ENCODE data around the gene DPM2. TPM values are rescaled to one million over a fixed set of nuclear protein-coding genes. Genes with fewer than 3 reads are reported as not detected.

DPM2 gene
- total and polyA plus RNA-seq, 2 of the 4 experiments (the other 2 are of a cell fraction) = 10.8 to 60.6 TPM

GRCh38 chr9:127925959-127926905 is 11.4 kb downstream of the DPM2 start:
- TF ChIP-seq SMC3 (IDR thresholded peaks at IDR 0.05; ENCODE audit: low read depth, low read length) = no peak
- no peak for TF ChIP-seq POLR2A (IDR thresholded peaks at IDR 0.05; ENCODE audit: low read depth, low read length)
- TF ChIP-seq ELK1 (IDR thresholded peaks at IDR 0.05; ENCODE audit: borderline replicate concordance, low read depth, low read length) = no peak
- TF ChIP-seq MAZ (IDR thresholded peaks at IDR 0.05; ENCODE audit: borderline replicate concordance, low read depth, low read length) = no peak
- no peak for TF ChIP-seq RFX5 (IDR thresholded peaks at IDR 0.05; ENCODE audit: low read depth, low read length)
- TF ChIP-seq CHD1 (IDR thresholded peaks at IDR 0.05; ENCODE audit: low read depth, low read length) = no peak
- no peak for TF ChIP-seq NFE2L2 (IDR thresholded peaks at IDR 0.05; ENCODE audit: low read depth, low read length)
- no peak for TF ChIP-seq CEBPB (IDR thresholded peaks at IDR 0.05; ENCODE audit: low read depth, low read length)
- TF ChIP-seq, protein P1, sequence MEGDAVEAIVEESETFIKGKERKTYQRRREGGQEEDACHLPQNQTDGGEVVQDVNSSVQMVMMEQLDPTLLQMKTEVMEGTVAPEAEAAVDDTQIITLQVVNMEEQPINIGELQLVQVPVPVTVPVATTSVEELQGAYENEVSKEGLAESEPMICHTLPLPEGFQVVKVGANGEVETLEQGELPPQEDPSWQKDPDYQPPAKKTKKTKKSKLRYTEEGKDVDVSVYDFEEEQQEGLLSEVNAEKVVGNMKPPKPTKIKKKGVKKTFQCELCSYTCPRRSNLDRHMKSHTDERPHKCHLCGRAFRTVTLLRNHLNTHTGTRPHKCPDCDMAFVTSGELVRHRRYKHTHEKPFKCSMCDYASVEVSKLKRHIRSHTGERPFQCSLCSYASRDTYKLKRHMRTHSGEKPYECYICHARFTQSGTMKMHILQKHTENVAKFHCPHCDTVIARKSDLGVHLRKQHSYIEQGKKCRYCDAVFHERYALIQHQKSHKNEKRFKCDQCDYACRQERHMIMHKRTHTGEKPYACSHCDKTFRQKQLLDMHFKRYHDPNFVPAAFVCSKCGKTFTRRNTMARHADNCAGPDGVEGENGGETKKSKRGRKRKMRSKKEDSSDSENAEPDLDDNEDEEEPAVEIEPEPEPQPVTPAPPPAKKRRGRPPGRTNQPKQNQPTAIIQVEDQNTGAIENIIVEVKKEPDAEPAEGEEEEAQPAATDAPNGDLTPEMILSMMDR (conservative IDR thresholded peaks at IDR 0.05; ENCODE audit: low read depth, low read length) = no peak
- in situ Hi-C loops (cut with MboI; ENCODE audit: low sequenced_read_pairs) = no loop called here
- Histone ChIP-seq H4K20me1 (ENCODE audit: insufficient read depth, low read length) (peaks cover 10% of the 10 kb centered on the region), H3K56ac (ENCODE audit: extremely low read depth, insufficient read depth, low read length) (no peak overlapping the region), H2AK5ac (ENCODE audit: low read depth, low read length) (peak overlapping the region; percentile 74), H3K4me1 (ENCODE audit: control insufficient read depth, insufficient read depth, low read length) (peaks cover 8% of the 10 kb centered on the region), H2BK20ac (ENCODE audit: low read depth, low read length) (no peak overlapping the region), H3K4ac (ENCODE audit: low read depth, low read length) (peak overlapping the region; percentile 44), H4K8ac (ENCODE audit: low read depth in 2 of 2, low read length in 2 of 2) (peak overlapping the region in 1 of 2 experiments; percentile 40; a peak in 1 of 4 replicates), H4K91ac (ENCODE audit: insufficient read depth, low read depth, low read length) (no peak overlapping the region), H3K4me2 (ENCODE audit: low read depth, low read length) (no peak overlapping the region), H2AFZ (replicated peaks; ENCODE audit: low read length, poor library complexity) (peak overlapping the region; percentile 87), H3K23ac (ENCODE audit: low read depth, low read length) (no peak overlapping the region), H2BK15ac (ENCODE audit: low read depth, low read length) (no peak overlapping the region), H3K79me1 (ENCODE audit: low read depth in 1 of 2, low read length in 2 of 2) (0 out of 4 replicates have a peak, but pooled peaks cover 0 to 8% of the 10 kb centered on the region in 2 experiments), H3K27ac (ENCODE audit: insufficient read depth, low read length) (no peak overlapping the region), H2BK5ac (ENCODE audit: low read depth, low read length, poor library complexity, severe bottlenecking) (no peak overlapping the region), H2AK9ac (replicated peaks; ENCODE audit: low read depth, low read length, poor library complexity) (peak overlapping the region; percentile 17), H3K9me3 (ENCODE audit: control insufficient read depth, insufficient read depth, low read length) (no peaks in the 10 kb centered on the region), H3K4me3 (ENCODE audit: insufficient read depth, low read depth, low read length) (no peak overlapping the region), H3K9me1 (ENCODE audit: insufficient read depth, low read length) (peaks cover 13% of the 10 kb centered on the region), H3K36me3 (ENCODE audit: control insufficient read depth, insufficient read depth, low read length) (no peaks in the 10 kb centered on the region), H2BK120ac (ENCODE audit: low read depth, low read length) (peak overlapping the region; percentile 28; the same call in 1 of the 2 replicates), H4K5ac (ENCODE audit: low read depth, low read length) (no peak overlapping the region), H3K27me3 (ENCODE audit: control insufficient read depth, insufficient read depth, low read length) (no peaks in the 10 kb centered on the region), H3K14ac (replicated peaks; ENCODE audit: low read depth, low read length) (no peak overlapping the region), H3K9ac (ENCODE audit: low read depth, low read length) (no peak overlapping the region), H3K18ac (ENCODE audit: low read depth, low read length) (no peak overlapping the region)
- ChIA-PET CTCF (interaction anchor here (1.3 to 1.4 kb wide), 2 partner anchors 37 to 192 kb away, joined by 3 read pairs; no protein-coding TSS in a partner anchor), POLR2A (ENCODE audit: unreplicated experiment) (no interaction called here)
- no peak for DNase-seq
- BruUV-seq (replicated peaks) = no TSS peak
- dilution Hi-C loops (cut with HindIII; ENCODE audit: low sequenced_read_pairs, unreplicated experiment) = no loop called here
- no peak for ATAC-seq (ENCODE audit: low read depth)
- WGBS, 2 experiments (ENCODE audit: extremely low coverage in 2 of 2, insufficient read length in 1 of 2) = 66% methylated on average over 10 of the region's 14 CpGs; no CpG with 5 or more reads in 1 of the 2 experiments
- intact Hi-C loops (cut with micrococcal nuclease) = loop anchor here (10.0 kb wide), 2 partner anchors 421 to 721 kb away; no protein-coding TSS in a partner anchor

Data from IMR-90 (cell line).